Activated CD4-positive, alpha-beta T cell treated with anti-CD3 and anti-CD28 coated beads, Interleukin-2, Interleukin-4, amounts not matched to agents 100 ng/mL and 50 ng/mL, durations not matched to agents 16 hours and 8 hours (primary cell): ENCODE measurements around the gene SAG.

Source experiments
- DNase-seq: peaks from one replicate; pipeline ENCODE4 v3.0.0-alpha.2; 2020; ENCODE audit warnings: low spot score

Gene SAG

GRCh38 chr2:233307565-233307964, at the start of gene SAG:
Gene SAG, plus strand, starts transcription at chr2:233307816. Its CDS starts 1,374 bp downstream, at chr2:233309190.
- DNase-seq: no peak

GRCh38 chr2:233258211-233258610, 49.4 kb upstream of the SAG start:
- no peak for DNase-seq

GRCh38 chr2:233259730-233260129, 47.9 kb upstream of the SAG start:
- no peak for DNase-seq

- no peak for DNase-seq
These were observed 47.0 kb upstream of the SAG start for GRCh38 chr2:233260661-233261060.

GRCh38 chr2:233261819-233262555, 45.6 kb upstream of the SAG start:
- DNase-seq: peak; percentile 37

- DNase-seq: no peak
These were observed 45.1 kb upstream of the SAG start for GRCh38 chr2:233262562-233262961.

GRCh38 chr2:233263045-233263570, 44.5 kb upstream of the SAG start:
- no peak for DNase-seq

GRCh38 chr2:233264667-233265066, 42.9 kb upstream of the SAG start:
- DNase-seq: no peak

GRCh38 chr2:233265899-233266431, 41.7 kb upstream of the SAG start:
- DNase-seq: no peak

GRCh38 chr2:233266481-233266880, 41.1 kb upstream of the SAG start:
- DNase-seq: no peak

- DNase-seq: peak; percentile 90
These were observed 39.9 kb upstream of the SAG start for GRCh38 chr2:233267516-233268245.

- peak; percentile 26 for DNase-seq
These were observed 37.2 kb upstream of the SAG start for GRCh38 chr2:233270366-233270765.

- no peak for DNase-seq
These were observed 36.7 kb upstream of the SAG start for GRCh38 chr2:233270951-233271350.

- DNase-seq: no peak
These were observed 35.9 kb upstream of the SAG start for GRCh38 chr2:233271693-233272092.

- peak; percentile 70 for DNase-seq
These were observed 34.5 kb upstream of the SAG start for GRCh38 chr2:233273120-233273519.

- DNase-seq: no peak
These were observed 32.4 kb upstream of the SAG start for GRCh38 chr2:233275223-233275622.

- DNase-seq: no peak
These were observed 28.7 kb upstream of the SAG start for GRCh38 chr2:233278921-233279320.

- DNase-seq: no peak
These were observed 27.4 kb upstream of the SAG start for GRCh38 chr2:233280114-233280693.

- no peak for DNase-seq
These were observed 26.1 kb upstream of the SAG start for GRCh38 chr2:233281553-233281952.

GRCh38 chr2:233281992-233282603, 25.5 kb upstream of the SAG start:
- DNase-seq: no peak

- DNase-seq: no peak
These were observed 21.7 kb upstream of the SAG start for GRCh38 chr2:233285921-233286320.

- no peak for DNase-seq
These were observed 19.7 kb upstream of the SAG start for GRCh38 chr2:233287871-233288270.
